Progenitor cell of endocrine pancreas (in vitro differentiated cells): ENCODE measurements around the gene ENPP3. TPM values are rescaled to one million over a fixed set of nuclear protein-coding genes. Genes with fewer than 3 reads are reported as not detected.

Experiments
- DNase-seq: peaks from one replicate; pipeline ENCODE4 v3.0.0; 2021; ENCODE audit warnings: low spot score; ENCODE audit not compliant: unreplicated experiment
- H3K27ac Mint-ChIP-seq: 2 replicates; pipeline ENCODE4 v1.8.0; 2021; ENCODE audit warnings: mild to moderate bottlenecking, moderate library complexity, mixed read lengths
- H3K27me3 Mint-ChIP-seq: 2 replicates; pipeline ENCODE4 v1.8.0; 2021; ENCODE audit warnings: mixed read lengths
- H3K36me3 Mint-ChIP-seq: 2 replicates; pipeline ENCODE4 v1.8.0; 2022; ENCODE audit warnings: mixed read lengths; ENCODE audit not compliant: insufficient read depth
- H3K4me1 Mint-ChIP-seq: 2 replicates; pipeline ENCODE4 v1.8.0; 2021; ENCODE audit warnings: low read depth, mixed read lengths
- H3K4me3 Mint-ChIP-seq: 2 replicates; pipeline ENCODE4 v1.8.0; 2021; ENCODE audit warnings: low read depth, mild to moderate bottlenecking, moderate library complexity, mixed read lengths
- H3K9me3 Mint-ChIP-seq: 2 replicates; pipeline ENCODE4 v1.8.0; 2021; ENCODE audit warnings: low read depth, mixed read lengths
- CTCF ChIP-seq: fragments of 200-600 bp; sonication (generic); IDR thresholded peaks from one replicate; pipeline ENCODE4 v1.5.0; 2021; ENCODE audit warnings: antibody characterized with exemption, mild to moderate bottlenecking; ENCODE audit not compliant: unreplicated experiment
- total RNA-seq: library from RNA; stranded (reverse); gene quantifications from 2 replicates; pipeline ENCODE4 v1.2.1, GENCODE V29; 2021

The ENPP3 gene
- total RNA-seq, 1 donor from 2014 or later, result not detected

- peaks cover 5% of the 10 kb centered on the region for H3K27me3 Mint-ChIP-seq
- no peak for DNase-seq
- H3K4me1 Mint-ChIP-seq, result no peaks in the 10 kb centered on the region
- no peak for TF ChIP-seq CTCF
- H3K9me3 Mint-ChIP-seq, result no peaks in the 10 kb centered on the region
- H3K4me3 Mint-ChIP-seq, result no peak overlapping the region
- no peak overlapping the region for H3K27ac Mint-ChIP-seq
- no peaks in the 10 kb centered on the region for H3K36me3 Mint-ChIP-seq
Measured at GRCh38 chr6:131687022-131687421, 49.9 kb downstream of the ENPP3 start.

- Mint-ChIP-seq H3K36me3 (no peaks in the 10 kb centered on the region), H3K9me3 (no peaks in the 10 kb centered on the region), H3K27ac (no peak overlapping the region), H3K4me3 (no peak overlapping the region), H3K27me3 (peaks cover 5% of the 10 kb centered on the region), H3K4me1 (no peaks in the 10 kb centered on the region)
- TF ChIP-seq CTCF, result no peak
- no peak for DNase-seq
Measured at GRCh38 chr6:131688286-131688685, 51.2 kb downstream of the ENPP3 start.

GRCh38 chr6:131692031-131692430 lies 54.9 kb downstream of the ENPP3 start:
- no peak overlapping the region for H3K27ac Mint-ChIP-seq
- TF ChIP-seq CTCF, result no peak
- no peak overlapping the region for H3K4me3 Mint-ChIP-seq
- peaks cover 5% of the 10 kb centered on the region for H3K27me3 Mint-ChIP-seq
- no peaks in the 10 kb centered on the region for H3K36me3 Mint-ChIP-seq
- no peaks in the 10 kb centered on the region for H3K4me1 Mint-ChIP-seq
- no peaks in the 10 kb centered on the region for H3K9me3 Mint-ChIP-seq
- DNase-seq, result no peak

- Mint-ChIP-seq H3K9me3 (no peaks in the 10 kb centered on the region), H3K27ac (no peak overlapping the region), H3K4me1 (no peaks in the 10 kb centered on the region), H3K27me3 (peaks cover 5% of the 10 kb centered on the region), H3K4me3 (no peak overlapping the region), H3K36me3 (no peaks in the 10 kb centered on the region)
- no peak for DNase-seq
- no peak for TF ChIP-seq CTCF
Measured at GRCh38 chr6:131692589-131692988, 55.5 kb downstream of the ENPP3 start.

GRCh38 chr6:131693384-131693783 lies 56.3 kb downstream of the ENPP3 start:
- H3K27ac Mint-ChIP-seq, result no peak overlapping the region
- no peak for DNase-seq
- H3K4me1 Mint-ChIP-seq, result no peaks in the 10 kb centered on the region
- H3K36me3 Mint-ChIP-seq, result no peaks in the 10 kb centered on the region
- TF ChIP-seq CTCF, result no peak
- no peaks in the 10 kb centered on the region for H3K9me3 Mint-ChIP-seq
- H3K4me3 Mint-ChIP-seq, result no peak overlapping the region
- H3K27me3 Mint-ChIP-seq, result peaks cover 5% of the 10 kb centered on the region
